HCT116 (cell line): Measurements from ENCODE around the gene SRPK2. TPM values are rescaled to one million over a fixed set of nuclear protein-coding genes. Genes with fewer than 3 reads are reported as not detected.

Experiments used
- ATAC-seq: fragments of 200-7000 bp; cut with Tn5 transposase; 2 replicates; pipeline ENCODE4 v1.9.1; 2020; ENCODE audit warnings: mild to moderate bottlenecking, moderate library complexity
- BruUV-seq: library from RNA; stranded (reverse); fragments of 400-500 nt; replicated peaks from 2 replicates; lab custom pipeline; 2021; lab: Mats Ljungman, UMichigan
- CTCF ChIA-PET: fragments of 300-600 bp; sonication (Branson Sonifier 250); formaldehyde crosslinking; loops from one replicate; lab custom pipeline; 2021; ENCODE audit warnings: antibody characterized with exemption; lab: Charles Lee
- POLR2A ChIA-PET: fragments of 300-600, 350-600 bp; sonication (Branson Sonifier 250); formaldehyde crosslinking; loops from one replicate; lab custom pipeline; 2021; ENCODE audit warnings: antibody characterized with exemption; lab: Charles Lee
- RAD21 ChIA-PET, 2 experiments: fragments of 300-600 bp; sonication (Branson Sonifier 250); formaldehyde crosslinking; loops; one replicate each; lab custom pipeline; 2023; ENCODE audit warnings: low total read pairs in 2 of 2; ENCODE audit not compliant: uncharacterized antibody in 2 of 2, unreplicated experiment in 2 of 2, low non-redundant PET in 1 of 2; lab: Charles Lee
- DNase-seq: peaks from one replicate; pipeline ENCODE4 v3.0.0-alpha.2; 2010; ENCODE audit warnings: low read depth, low spot score
- H2AFZ ChIP-seq: fragments of 200-600 bp; shearing (Covaris generic), sonication (generic); 2 replicates; pipeline ENCODE4 v1.6.1; 2017; ENCODE audit warnings: low read depth, mixed run types, mixed read lengths, antibody characterized with exemption, low read length; ENCODE audit not compliant: poor library complexity, severe bottlenecking
- H3K27ac ChIP-seq: 2 replicates; pipeline ENCODE4 v1.5.1; 2012; ENCODE audit warnings: low read depth, low read length
- H3K27me3 ChIP-seq: fragments of 200-600 bp; sonication (generic); 2 replicates; pipeline ENCODE4 v1.6.1; 2016; ENCODE audit warnings: mixed run types, low read length, mixed read lengths; ENCODE audit not compliant: insufficient read depth
- H3K36me3 ChIP-seq, 2 experiments: fragments of 200-500 bp in 1 of 2; fragments of 200-600 bp in 1 of 2; sonication (Bioruptor generic) in 1 of 2; sonication (generic) in 1 of 2; 2 replicates each; pipeline versions ENCODE4 v1.5.1 to v1.6.1; 2014 to 2016; ENCODE audit warnings: low read length in 2 of 2, inconsistent platforms in 1 of 2, mixed read lengths in 1 of 2, mixed run types in 1 of 2; ENCODE audit not compliant: insufficient read depth in 2 of 2, control insufficient read depth in 1 of 2
- H3K4me1 ChIP-seq, 2 experiments: fragments of 200-600 bp in 1 of 2; sonication (generic) in 1 of 2; 2 replicates each; pipeline versions ENCODE4 v1.5.1 to v1.6.1; 2012 to 2017; ENCODE audit warnings: low read length in 2 of 2, inconsistent platforms in 1 of 2, mild to moderate bottlenecking in 1 of 2, mixed read lengths in 1 of 2, mixed run types in 1 of 2, moderate library complexity in 1 of 2; ENCODE audit not compliant: insufficient read depth in 2 of 2, control insufficient read depth in 1 of 2
- H3K4me2 ChIP-seq: fragments of 200-600 bp; sonication (generic); 2 replicates; pipeline ENCODE4 v1.6.1; 2017; ENCODE audit warnings: mixed run types, low read length, mixed read lengths
- H3K4me3 ChIP-seq, 2 experiments: fragments of 200-600 bp in 1 of 2; sonication (generic) in 1 of 2; replicated peaks in 1 of 2; 2 replicates each; pipeline ENCODE4 v1.5.1; 2011 to 2016; ENCODE audit warnings: low read length in 2 of 2, control low read depth in 1 of 2, low read depth in 1 of 2, mild to moderate bottlenecking in 1 of 2, mixed read lengths in 1 of 2, mixed run types in 1 of 2
- H3K79me2 ChIP-seq: fragments of 200-600 bp; sonication (generic); 2 replicates; pipeline ENCODE4 v1.6.1; 2017; ENCODE audit warnings: mild to moderate bottlenecking, mixed run types, low read length, moderate library complexity, mixed read lengths; ENCODE audit not compliant: insufficient read depth
- H3K9ac ChIP-seq: fragments of 200-600 bp; sonication (generic); 2 replicates; pipeline ENCODE4 v1.6.1; 2016; ENCODE audit warnings: low read length, mixed read lengths
- H3K9me2 ChIP-seq: fragments of 200-600 bp; sonication (generic), shearing (Covaris generic); 2 replicates; pipeline ENCODE4 v1.6.1; 2017; ENCODE audit warnings: mixed run types, mild to moderate bottlenecking, moderate library complexity; ENCODE audit not compliant: insufficient read depth
- H3K9me3 ChIP-seq, 2 experiments: fragments of 200-500 bp in 1 of 2; fragments of 200-600 bp in 1 of 2; sonication (Bioruptor generic) in 1 of 2; sonication (generic) in 1 of 2; 2 replicates each; pipeline ENCODE4 v1.6.1; 2014 to 2017; ENCODE audit warnings: low read length in 2 of 2, mixed read lengths in 2 of 2, inconsistent platforms in 1 of 2, low read depth in 1 of 2, mild to moderate bottlenecking in 1 of 2, mixed run types in 1 of 2, moderate library complexity in 1 of 2; ENCODE audit not compliant: control insufficient read depth in 1 of 2, insufficient read depth in 1 of 2
- H4K20me1 ChIP-seq: fragments of 200-600 bp; sonication (generic), shearing (Covaris generic); 2 replicates; pipeline ENCODE4 v1.6.1; 2017; ENCODE audit warnings: mixed run types, mild to moderate bottlenecking, moderate library complexity; ENCODE audit not compliant: insufficient read depth
- ATF3 ChIP-seq: IDR thresholded peaks from 2 replicates; pipeline ENCODE4 v1.6.1; 2012
- CEBPB ChIP-seq: IDR thresholded peaks from 2 replicates; pipeline ENCODE4 v1.6.1; 2012; ENCODE audit warnings: low read depth
- EGR1 ChIP-seq: IDR thresholded peaks from 2 replicates; pipeline ENCODE4 v1.6.1; 2012; ENCODE audit warnings: low read depth
- ELF1 ChIP-seq: IDR thresholded peaks from 2 replicates; pipeline ENCODE4 v1.6.1; 2012; ENCODE audit warnings: low read depth, borderline replicate concordance
- EZH2phosphoT487 ChIP-seq: fragments of 200-600 bp; IDR thresholded peaks from 2 replicates; pipeline ENCODE4 v1.6.1; 2018; ENCODE audit warnings: antibody characterized with exemption, borderline replicate concordance
- FOSL1 ChIP-seq: IDR thresholded peaks from 2 replicates; pipeline ENCODE4 v1.6.1; 2012; ENCODE audit warnings: low read depth
- JUND ChIP-seq: IDR thresholded peaks from 2 replicates; pipeline ENCODE4 v1.6.1; 2012
- POLR2A ChIP-seq: IDR thresholded peaks from 2 replicates; pipeline ENCODE4 v1.7.0; 2011; ENCODE audit warnings: borderline replicate concordance; ENCODE audit not compliant: insufficient read depth, insufficient read length; ENCODE audit errors: extremely low read depth
- POLR2AphosphoS5 ChIP-seq: IDR thresholded peaks from 2 replicates; pipeline ENCODE4 v1.6.1; 2011; ENCODE audit warnings: mild to moderate bottlenecking, low read depth, low read length, moderate library complexity
- SIN3A ChIP-seq: IDR thresholded peaks from 2 replicates; pipeline ENCODE4 v1.6.1; 2012; ENCODE audit warnings: low read depth
- YY1 ChIP-seq: IDR thresholded peaks from 2 replicates; pipeline ENCODE4 v1.6.1; 2011; ENCODE audit warnings: low read length, low read depth, moderate library complexity, mild to moderate bottlenecking; ENCODE audit not compliant: insufficient replicate concordance; ENCODE audit errors: extremely low read depth
- ZNF274 ChIP-seq: fragments of 200-500 bp; sonication (Bioruptor generic); IDR thresholded peaks from 2 replicates; pipeline ENCODE4 v1.6.1; 2014; ENCODE audit warnings: mild to moderate bottlenecking, low read depth, low read length, inconsistent platforms
- intact Hi-C: fragments of 100-400 bp; cut with micrococcal nuclease; formaldehyde crosslinking; loops from 2 replicates; pipeline ENCODE4 v1.10.0; 2022
- total RNA-seq: library from RNA; stranded (reverse); gene quantifications from one replicate; pipeline ENCODE4 v1.2.1, GENCODE V29; 2021; ENCODE audit not compliant: unreplicated experiment
- TF ChIP-seq, protein P1 (sequence below): IDR thresholded peaks from 2 replicates; pipeline ENCODE4 v1.6.1; 2012; ENCODE audit warnings: low read depth
- TF ChIP-seq, protein P2 (sequence below): IDR thresholded peaks from 2 replicates; pipeline ENCODE4 v1.6.1; 2011; ENCODE audit warnings: mild to moderate bottlenecking, low read length, moderate library complexity; ENCODE audit not compliant: insufficient replicate concordance; ENCODE audit errors: extremely low read depth

The SRPK2 gene
- total RNA-seq, 1 experiment from 2014 or later, result 37.4 TPM

DNA sequence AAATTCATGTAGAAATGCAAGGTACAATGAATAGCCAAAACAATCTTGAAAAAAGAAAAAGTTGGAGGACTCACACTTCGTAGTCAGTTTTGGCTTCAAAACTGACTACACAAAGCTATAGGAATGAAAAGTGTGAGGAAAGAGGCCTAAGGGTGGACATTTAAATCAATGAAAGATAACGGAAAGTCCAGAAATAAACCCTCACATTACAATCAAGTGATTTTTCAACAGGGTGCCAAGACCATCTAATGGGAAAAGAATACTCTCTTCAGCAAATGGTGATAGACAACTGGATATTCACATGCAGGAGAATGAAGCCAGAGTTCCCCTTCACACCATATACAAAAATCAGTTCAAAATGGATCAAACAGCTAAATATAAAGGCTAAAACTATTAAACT lies 106.8 kb downstream of the SRPK2 start (continued):
- TF ChIP-seq, protein P1, sequence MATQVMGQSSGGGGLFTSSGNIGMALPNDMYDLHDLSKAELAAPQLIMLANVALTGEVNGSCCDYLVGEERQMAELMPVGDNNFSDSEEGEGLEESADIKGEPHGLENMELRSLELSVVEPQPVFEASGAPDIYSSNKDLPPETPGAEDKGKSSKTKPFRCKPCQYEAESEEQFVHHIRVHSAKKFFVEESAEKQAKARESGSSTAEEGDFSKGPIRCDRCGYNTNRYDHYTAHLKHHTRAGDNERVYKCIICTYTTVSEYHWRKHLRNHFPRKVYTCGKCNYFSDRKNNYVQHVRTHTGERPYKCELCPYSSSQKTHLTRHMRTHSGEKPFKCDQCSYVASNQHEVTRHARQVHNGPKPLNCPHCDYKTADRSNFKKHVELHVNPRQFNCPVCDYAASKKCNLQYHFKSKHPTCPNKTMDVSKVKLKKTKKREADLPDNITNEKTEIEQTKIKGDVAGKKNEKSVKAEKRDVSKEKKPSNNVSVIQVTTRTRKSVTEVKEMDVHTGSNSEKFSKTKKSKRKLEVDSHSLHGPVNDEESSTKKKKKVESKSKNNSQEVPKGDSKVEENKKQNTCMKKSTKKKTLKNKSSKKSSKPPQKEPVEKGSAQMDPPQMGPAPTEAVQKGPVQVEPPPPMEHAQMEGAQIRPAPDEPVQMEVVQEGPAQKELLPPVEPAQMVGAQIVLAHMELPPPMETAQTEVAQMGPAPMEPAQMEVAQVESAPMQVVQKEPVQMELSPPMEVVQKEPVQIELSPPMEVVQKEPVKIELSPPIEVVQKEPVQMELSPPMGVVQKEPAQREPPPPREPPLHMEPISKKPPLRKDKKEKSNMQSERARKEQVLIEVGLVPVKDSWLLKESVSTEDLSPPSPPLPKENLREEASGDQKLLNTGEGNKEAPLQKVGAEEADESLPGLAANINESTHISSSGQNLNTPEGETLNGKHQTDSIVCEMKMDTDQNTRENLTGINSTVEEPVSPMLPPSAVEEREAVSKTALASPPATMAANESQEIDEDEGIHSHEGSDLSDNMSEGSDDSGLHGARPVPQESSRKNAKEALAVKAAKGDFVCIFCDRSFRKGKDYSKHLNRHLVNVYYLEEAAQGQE, result no peak
- TF ChIP-seq FOSL1, result no peak
- no peak for TF ChIP-seq POLR2AphosphoS5
- TF ChIP-seq YY1, result no peak
- TF ChIP-seq POLR2A, result no peak
- no peak for TF ChIP-seq ELF1
- TF ChIP-seq, protein P2, sequence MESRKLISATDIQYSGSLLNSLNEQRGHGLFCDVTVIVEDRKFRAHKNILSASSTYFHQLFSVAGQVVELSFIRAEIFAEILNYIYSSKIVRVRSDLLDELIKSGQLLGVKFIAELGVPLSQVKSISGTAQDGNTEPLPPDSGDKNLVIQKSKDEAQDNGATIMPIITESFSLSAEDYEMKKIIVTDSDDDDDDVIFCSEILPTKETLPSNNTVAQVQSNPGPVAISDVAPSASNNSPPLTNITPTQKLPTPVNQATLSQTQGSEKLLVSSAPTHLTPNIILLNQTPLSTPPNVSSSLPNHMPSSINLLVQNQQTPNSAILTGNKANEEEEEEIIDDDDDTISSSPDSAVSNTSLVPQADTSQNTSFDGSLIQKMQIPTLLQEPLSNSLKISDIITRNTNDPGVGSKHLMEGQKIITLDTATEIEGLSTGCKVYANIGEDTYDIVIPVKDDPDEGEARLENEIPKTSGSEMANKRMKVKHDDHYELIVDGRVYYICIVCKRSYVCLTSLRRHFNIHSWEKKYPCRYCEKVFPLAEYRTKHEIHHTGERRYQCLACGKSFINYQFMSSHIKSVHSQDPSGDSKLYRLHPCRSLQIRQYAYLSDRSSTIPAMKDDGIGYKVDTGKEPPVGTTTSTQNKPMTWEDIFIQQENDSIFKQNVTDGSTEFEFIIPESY, result no peak

DNA sequence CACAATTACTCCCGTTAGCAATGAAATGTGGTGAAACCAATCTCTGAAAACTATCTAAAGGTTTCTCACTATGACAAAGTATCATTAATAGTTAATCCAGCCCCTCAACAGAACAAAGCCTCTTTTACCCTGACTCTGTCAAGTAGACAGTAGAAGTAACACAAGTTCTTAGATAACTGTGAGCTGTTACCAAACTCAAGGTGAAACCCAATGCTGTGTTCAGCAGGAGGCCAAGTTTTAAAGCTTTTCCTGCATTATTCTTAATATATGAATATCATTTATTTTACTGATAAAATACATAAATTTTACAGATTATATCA lies 109.1 kb downstream of the SRPK2 start:
- ATAC-seq (no peak), DNase-seq (no peak)
- H2AFZ ChIP-seq, result no peak overlapping the region
- BruUV-seq, result no TSS peak
- no peak overlapping the region for H3K4me3 ChIP-seq
- H4K20me1 ChIP-seq, result no peaks in the 10 kb centered on the region
- no peak overlapping the region for H3K27ac ChIP-seq
- H3K9me2 ChIP-seq, result no peaks in the 10 kb centered on the region
- ChIA-PET RAD21 (no interaction called here), POLR2A (no interaction called here), CTCF (no interaction called here)
- no peak overlapping the region for H3K9ac ChIP-seq
- H3K9me3 ChIP-seq, result no peaks in the 10 kb centered on the region
- peaks cover 32% of the 10 kb centered on the region for H3K79me2 ChIP-seq
- H3K27me3 ChIP-seq, result no peaks in the 10 kb centered on the region
- no peak overlapping the region for H3K4me2 ChIP-seq
- no peaks in the 10 kb centered on the region for H3K4me1 ChIP-seq
- intact Hi-C loops, result no loop called here
- no peaks in the 10 kb centered on the region for H3K36me3 ChIP-seq
- TF ChIP-seq ATF3 (no peak), ELF1 (no peak), ZNF274 (no peak), EZH2phosphoT487 (no peak), JUND (no peak), EGR1 (no peak), SIN3A (no peak), CEBPB (no peak), YY1 (no peak)
- TF ChIP-seq, protein P1, result no peak
- TF ChIP-seq, protein P2, result no peak
